ENCODE data around the gene HNRNPM.

DNA sequence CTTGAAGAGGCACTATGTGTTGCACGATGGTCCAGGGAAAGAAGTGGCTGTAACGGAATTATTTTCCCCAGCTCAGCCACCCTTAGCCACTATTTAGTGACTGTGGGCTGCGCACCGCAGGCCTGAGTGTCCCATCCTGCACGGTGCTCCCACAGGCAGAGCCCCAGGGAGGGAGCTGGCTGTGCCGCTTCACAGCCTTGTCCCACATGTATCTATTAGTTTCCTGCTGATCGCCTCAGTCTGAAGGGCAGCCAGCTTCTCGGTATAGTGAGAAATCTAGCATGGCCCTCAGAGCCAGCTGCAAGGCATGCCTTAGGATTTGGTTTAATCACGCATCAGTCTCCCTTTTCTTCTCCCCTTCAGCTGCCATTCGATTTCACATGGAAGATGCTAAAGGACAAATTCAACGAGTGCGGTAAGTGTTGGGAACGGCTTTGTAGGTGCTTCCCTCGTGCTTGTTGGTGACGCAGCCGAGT, 41.9 kb downstream of the HNRNPM start:
- TF ChIP-seq POLR2A (IDR thresholded peaks at IDR 0.05; ENCODE audit: low read length), result no peak
- no peak for TF ChIP-seq GATA1 (IDR thresholded peaks at IDR 0.05; ENCODE audit: low read depth, low read length)

Data from erythroblast (primary cell).